ENCODE data around the gene STK35.

Gene STK35

DNA sequence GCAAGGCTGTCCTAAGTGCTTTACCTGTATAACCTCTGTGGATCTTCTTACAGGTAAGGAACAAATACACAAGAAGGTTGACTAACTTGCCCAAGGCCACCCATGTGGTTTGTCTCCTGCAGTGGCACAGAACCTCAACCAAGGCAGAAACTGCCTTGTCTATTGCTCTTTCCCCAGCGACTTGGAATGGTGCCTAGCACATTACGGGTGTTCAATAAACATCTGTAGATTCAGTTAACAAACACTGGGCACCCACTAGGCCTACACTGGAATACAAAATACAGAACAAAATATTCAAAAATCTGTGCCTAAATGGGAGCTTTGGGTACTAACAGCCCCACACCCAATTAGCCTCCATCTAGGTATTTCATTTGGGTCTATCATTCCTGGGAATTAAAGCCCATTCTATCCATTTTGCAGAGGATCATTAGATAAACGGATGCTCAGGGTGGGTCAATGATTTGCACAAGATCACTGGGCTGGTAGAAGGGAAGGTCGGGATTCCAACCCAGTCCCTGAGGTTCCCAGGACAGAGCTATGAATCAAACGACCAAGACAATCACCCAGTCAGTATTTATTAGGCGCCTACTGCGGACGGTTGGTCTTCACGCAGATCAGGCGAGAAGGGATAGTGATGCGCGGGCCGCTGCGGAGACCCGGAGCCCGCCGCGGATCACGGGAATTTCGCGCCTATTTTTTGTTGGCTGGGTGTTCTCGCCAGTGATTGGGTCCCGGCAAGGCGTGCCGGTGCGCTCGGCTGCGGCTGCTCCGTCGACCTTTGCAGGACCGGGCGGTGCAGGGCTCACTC is at the start of gene STK35:
TSS of gene STK35 (plus strand) at position 771 of the 808 bp plus-strand sequence. CDS start 55 bp downstream, outside the sequence.
- DNase-seq, result peak; percentile 79 to 81

DNA sequence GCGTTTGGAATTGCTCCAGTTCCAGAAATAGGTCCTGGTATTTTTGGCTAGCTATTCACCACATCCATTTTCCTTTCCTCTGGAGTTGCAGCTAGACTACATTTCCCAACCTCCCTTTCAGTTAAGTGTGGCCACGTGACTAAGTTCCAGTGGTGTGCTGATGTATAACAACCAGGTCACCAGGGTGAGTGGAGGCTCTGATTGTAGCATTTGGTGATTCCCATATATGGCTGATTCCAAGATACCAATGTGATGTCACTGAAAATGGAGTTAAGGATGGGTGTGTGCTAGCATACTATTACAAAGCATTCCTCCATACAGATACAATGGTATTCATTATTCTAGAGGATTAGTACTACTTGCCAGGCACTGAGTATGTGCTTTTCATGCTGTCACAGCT is 49.7 kb upstream of the STK35 start:
- no peak for DNase-seq

DNA sequence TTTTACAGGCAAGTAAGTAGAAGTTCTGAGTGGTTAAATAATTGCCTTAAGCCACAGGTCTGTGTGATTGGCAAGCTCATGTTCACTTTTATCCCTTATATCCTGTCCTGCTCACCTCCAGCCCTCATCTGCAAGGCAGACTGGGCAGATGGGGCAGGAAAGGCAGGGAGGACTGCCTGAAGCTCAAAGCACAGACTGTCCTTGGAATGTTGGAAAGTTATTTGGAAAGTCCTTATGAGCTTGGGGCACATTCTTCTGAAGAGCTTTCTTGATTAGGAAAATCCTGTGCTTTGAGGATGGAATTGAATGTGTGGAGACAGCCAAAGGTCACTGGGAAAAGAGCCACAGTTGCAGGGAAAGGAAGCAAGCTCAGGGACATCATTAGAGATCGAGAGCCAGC is 48.9 kb upstream of the STK35 start:
- DNase-seq, result no peak

DNA sequence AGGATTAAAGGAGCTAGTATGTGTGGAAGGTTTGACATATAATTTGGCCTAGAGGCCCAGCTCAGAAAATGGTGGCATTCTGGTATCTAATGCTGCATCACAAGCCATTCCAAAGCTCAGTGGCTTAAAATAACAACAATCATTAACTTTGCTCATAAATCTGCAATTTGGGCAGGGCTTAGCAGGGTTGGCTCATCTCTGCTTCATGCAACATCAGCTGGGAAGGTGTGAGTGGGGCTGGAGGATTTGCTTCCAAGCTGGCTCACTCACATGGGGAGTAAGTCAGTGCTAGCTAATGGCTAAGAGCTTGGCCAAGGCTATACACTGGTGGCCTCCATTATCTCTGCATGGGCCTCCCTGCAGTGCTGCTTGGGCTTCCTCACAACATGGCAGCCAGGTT is 48.0 kb upstream of the STK35 start:
- DNase-seq, result no peak

DNA sequence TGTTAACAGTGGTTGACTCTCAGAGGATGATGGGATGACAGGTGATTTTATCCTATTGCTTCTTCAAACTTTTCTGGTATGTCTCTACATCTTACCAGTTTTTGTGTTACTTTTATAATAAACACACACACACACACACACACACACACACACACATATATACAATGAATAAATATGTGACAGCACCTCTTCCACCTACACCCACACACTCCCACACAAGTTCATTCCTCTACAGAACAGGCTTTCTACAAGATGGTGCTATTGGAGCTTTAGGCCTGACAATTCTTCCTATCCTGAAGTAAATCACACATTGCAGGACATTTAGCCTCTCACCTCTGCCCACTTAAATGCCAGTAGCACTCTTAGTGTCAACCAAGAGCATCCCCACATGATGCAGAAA is 46.7 kb upstream of the STK35 start:
- DNase-seq, result no peak

DNA sequence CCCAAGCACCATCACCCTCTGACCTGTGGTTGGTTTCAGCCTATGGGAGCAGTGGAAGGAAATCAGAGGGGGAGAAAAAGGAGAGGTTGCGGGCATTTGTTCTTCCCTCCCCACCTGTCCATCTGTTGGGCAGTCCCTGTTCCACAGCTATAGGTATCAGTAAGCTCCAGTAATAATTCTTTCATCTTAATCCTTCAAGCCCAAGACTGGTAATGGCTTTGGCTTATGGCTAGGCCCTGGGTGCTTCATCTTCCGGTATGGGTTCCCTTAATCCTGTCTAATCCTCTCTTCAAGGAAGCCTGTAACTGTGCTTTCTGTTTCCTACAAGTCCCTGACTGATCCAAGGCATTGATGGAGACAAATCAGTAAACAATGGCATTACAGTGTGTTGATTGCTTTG is 42.2 kb upstream of the STK35 start:
- DNase-seq, result no peak

DNA sequence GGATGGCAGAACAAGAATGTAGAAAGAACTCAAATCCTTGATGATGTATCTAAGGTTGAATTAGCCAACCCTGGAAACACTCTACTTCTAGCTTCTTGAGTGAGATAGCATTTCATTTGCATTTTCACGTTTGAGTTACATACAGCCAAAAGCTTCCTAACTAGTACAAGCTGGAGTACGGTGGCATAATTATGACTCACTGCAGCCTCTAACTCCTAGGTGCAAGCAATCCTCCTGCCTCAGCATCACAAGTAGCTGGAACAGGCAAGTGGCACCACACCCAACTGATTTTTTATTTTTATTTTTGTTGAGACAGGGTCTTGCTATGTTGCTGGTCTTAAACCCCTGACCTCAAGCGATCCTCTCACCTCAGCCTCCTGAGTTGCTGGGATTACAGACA is 36.5 kb upstream of the STK35 start:
- DNase-seq, result no peak

DNA sequence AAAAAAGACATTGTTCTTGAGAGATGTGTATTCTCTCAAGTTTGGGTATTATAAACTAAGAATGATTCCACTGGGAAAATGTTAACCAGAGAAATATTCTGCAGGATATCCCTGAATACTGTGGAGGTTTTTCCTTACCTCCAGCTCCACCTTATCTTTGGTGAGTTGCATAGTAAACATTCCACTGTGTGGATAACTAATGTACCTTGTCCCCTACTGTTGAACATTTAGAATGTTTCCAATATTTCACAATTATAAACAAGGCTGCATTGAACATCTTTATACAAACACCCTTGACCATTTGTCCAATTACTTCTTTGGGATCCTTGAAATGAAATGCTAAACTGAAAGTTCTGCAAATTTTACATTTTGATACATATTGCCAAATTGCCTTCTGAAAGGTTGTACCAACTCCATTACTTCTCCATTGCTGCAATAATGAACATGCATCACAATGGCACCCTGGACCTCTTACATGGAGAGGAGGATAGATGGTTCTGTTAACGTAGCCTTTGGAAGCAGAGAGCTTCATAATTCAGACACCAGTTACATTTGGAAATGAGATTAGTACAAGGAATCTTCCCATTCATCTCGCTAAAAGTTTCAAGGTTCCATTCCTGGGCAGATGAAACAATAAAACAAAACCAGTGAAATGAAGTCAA is 35.0 kb upstream of the STK35 start:
- DNase-seq, result no peak

DNA sequence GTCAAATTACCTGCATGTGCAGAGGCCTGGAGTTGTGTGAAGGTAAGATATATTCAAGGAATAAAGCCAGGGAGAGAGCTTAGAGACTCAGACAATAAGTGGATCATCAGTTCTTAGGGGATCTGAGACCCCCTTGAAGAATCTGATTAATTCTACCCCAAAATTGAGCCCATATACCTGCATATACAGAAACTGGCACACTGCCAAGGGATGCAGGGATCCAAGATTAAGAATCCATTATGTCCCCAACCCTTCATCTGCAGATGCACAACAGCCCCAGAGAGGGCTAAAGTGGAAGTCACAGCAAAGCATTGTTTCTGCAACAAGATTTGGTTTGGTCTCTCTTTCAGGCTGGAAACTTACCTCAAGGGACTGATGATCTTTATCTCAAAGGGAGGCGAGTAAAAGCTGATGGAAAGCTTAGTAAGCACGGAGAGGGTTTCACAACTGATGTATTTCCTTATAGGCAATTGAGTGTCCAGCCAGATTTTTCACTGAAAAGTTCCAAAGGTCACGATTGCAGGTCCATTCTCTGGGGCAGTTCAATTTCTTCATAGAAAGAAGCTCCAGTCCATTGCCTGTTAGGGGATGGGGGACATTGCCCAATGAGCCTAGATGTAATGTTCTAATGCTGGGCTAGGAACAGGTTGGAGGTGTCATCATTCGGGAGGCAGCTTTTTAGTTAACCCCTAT is 20.9 kb upstream of the STK35 start:
- DNase-seq, result no peak

DNA sequence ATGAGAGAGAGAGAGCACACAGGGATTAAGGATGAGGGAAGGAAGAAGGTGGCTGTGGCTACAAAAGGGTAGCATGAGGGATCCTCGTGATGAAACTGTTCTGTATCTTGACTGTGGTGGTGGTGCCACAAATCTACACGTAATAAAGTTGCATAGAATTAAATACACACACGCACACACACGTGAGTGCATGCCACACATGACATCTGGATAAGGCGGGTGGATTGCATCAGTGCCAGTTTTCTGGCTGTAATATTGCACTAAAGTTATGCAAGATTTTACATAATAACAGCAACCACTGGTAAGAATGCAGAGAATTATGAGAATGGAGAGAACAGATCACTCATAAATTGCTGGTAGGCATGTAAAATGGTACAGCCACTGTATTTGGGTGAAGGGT is 16.9 kb upstream of the STK35 start:
- DNase-seq, result no peak

DNA sequence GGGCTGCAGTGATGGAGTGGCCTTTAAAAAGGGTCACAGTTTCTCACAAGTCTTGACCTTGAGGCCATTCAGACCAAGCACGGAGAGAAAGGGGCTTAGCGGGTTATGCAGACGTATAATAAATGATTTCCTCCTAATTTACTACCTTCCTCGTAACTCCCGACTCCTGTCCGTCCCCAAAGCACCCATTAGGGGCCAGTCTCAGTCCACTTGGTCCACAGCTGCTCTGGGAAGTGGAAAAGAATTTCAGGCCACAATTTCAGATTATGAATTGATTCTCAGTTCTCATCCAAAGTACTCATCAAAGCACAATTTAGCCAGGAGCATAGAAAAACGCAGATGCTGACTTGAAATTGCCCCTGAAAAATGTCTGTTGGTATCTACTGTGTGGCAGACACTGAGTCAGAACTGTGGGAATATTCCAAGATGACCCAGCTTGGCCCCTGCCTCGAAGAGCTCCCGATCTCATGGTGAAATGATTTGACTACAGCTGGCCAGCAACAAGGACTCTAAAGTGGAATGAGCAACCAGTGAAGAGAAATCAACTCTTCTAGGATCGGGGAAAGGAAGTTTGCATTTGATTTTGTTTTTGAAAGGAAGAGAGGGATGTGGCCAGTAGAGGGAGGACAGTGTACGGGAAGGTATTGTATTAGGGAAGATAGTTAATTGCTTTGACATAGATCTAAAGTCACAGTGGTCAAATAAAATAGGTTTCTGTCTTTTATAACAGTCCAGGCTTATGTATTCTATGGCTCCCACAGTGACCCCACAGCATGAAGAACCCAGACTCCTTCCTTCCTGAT is 15.2 kb upstream of the STK35 start:
- DNase-seq, result no peak

DNA sequence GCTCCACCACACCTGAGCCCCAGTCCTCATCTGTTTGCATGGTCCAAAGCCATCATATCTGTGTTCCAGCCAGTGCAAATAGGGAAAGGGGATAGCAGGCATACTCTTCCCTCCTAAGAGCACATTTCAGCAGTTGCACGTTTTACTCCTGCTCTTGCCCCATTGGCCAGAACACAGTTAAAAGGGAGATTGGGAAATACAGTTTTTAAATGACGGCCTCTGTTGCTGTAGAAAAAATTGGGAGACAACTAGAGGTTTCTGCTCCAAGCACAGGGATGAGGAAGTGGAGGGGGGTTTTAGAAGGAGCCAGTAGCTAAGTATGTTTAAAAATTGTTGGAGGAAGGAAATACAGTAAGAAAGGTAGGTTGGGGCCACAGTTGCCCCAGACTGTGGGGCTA is 14.6 kb upstream of the STK35 start:
- no peak for DNase-seq

DNA sequence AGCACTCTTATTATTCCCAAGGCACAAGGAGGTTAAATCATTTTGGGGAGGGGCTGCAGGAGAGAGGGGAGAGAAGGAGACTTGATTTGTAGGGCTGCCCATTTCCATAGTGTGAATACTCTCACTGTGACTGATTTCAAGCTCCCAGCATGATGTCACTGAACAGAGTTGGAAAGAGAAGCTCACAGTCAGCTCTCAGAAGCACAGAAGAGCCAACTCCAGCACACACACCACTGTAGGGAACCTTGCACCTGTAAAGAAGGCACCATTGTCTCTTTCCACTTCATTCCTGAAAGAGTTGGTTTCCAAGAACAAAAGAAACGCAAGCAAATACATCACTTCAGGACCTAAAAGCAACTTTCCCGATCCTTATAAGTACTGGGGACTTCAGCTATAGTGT is 12.7 kb upstream of the STK35 start:
- DNase-seq, result no peak

DNA sequence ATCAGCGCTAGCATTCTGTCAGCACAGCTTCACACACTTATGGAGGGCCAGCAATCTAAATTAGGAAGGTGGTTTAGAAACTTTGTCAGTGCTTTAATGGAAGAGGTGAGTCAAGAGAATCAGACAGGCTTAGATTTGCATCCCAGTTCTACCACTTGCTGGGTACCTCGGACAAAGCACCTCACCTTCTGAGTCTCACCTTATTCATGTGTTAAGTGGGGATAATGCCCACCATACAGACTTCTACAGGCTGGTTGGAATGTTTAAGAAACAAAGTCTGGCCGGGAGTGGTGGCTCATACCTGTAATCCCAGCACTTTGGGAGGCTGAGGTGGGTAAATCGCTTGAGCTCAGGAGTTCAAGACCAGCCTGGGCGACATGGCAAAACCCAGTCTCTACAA is 12.2 kb upstream of the STK35 start:
- no peak for DNase-seq

DNA sequence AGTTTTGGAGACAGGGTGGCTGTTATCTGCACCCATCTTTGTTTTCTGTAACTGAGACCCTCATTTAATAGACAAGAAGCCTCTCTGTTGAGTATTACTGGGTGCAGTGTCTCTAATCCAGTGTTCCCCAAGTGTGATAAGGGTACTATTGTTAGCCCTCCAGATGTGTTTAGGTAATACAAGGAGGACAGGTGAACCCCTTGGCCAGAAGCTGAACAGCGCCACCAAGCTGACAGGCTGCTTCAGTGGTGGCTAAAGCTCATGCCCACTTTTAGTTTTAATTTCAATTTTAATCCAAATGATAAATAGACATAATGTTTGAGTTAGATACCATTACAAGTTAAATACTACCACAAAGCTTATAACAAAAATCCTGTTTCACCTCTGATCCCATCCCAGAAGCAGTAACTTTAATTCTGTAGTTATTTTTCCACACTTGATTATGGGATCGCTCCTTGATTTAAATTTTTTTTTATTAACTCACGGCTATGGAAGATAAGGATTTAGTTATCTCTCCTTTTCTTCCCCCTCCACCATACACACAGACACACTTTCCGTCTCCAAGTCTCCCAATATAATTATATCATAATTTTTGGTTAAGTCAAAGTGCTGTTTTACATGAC is 8.4 kb upstream of the STK35 start:
- peak in 1 of 2 donors; percentile 33 for DNase-seq

DNA sequence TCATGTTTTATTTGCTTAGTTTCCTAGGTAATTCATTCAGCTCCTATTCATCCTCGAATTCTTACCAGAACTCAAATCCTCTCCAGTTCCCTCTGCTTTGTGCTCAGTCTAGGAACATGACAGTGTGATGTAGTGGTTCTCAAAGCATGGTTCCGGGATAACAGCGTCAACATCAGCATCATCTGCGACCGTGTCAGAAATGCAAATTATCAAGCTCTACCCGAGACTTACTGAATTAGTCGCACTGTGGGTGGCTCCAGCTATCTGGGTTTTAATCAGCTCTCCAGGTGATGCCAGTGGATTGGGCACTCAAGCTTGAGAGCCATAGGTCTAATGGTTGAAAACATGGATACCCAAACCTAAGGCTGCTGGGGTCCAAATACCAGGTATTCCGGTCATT is 7.7 kb upstream of the STK35 start:
- no peak for DNase-seq

DNA sequence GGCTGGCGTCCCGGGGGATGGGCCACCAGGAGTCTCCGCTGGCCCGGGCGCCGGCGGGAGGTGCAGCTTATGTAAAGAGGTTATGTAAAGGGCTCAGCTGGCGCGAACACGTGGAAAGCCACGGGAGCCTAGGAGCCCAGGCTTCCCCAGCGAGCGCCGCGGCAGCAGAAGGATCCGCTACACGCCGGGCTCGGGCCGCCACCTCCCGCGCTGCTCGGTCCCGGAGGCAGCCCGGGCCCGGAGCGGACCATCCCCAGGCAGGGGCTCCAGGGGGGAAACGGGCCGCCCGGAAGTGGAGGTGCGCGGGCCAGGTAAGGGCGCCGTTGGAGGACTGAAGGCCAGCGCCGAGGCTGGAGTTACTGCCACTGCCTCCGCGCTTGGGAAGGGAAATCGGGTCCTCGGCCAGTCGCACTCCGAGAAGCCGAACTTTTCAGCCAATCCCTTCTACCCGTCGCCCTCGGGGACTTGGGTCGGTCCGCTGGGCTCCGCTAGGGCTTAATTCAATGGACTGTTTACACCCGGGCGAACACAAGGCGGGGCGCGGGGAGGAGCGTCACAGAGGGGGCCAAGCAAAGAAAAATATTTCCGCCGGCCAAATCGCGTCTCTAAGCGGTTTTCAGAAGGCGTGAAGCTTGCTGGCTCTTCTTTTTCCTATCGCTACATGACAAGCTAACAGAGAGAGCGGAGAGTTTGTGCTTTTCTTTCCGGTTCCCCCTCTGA is 398 bp downstream of the STK35 start:
- peak; percentile 88 to 91 for DNase-seq

DNA sequence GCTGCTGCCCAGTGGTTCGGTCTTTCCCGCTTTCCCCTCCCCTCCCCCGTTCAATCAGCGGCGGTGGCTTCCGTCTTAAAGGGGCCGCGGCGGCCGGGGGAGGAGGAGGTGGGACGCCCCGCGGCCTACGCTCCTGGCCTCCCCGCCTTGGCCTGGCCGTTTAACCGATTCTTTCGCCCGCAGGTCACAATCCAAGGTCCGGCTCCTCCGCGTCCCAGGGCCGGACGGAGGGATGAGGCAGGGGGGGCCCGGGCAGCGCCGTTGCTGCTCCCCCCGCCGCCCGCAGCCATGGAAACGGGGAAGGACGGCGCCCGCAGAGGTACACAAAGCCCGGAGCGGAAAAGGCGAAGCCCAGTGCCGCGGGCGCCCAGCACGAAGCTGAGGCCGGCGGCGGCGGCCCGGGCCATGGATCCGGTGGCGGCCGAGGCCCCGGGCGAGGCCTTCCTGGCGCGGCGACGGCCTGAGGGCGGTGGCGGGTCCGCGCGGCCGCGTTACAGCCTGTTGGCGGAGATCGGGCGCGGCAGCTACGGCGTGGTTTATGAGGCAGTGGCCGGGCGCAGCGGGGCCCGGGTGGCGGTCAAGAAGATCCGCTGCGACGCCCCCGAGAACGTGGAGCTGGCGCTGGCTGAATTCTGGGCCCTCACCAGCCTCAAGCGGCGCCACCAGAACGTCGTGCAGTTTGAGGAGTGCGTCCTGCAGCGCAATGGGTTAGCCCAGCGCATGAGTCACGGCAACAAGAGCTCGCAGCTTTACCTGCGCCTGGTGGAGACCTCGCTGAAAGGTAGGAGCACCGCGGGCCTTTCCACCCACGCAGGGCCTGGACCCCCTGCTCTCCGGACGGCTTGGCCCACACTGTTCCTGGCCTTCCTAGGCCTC is 1.2 kb downstream of the STK35 start:
- DNase-seq, result peak; percentile 80 to 86

DNA sequence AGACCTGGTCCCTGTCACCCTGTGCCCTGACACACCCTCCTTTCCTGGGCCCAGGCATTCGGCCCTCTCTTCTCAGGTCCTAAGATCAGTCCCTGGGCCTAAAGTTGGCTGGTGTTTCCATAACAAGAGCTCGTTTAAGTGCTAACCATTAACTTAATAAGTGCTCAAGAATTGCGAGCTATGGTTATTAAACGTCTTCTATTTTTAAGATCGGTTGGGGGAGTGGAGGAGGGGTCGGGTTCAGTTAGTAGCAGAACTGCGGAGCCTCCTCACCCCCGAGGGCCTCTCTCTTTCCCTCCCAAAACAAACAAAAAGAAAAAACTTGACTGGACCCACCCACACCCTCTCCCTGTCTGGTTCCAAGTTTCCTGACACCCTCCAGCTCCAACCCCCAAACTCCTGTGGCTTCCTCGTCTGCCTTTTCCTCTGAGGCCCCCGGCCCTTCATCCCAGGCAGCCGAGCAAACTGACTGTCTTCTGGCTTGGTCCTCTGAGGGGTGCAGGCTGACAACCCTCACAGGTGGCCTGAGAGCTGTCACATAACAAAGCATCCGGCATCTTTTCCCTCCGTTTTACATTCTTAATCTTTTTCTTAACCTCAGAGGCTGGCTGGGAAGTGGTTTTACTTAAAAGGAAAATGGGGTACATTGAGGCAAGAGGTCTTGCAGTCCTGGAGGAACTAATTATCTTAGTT is 2.0 kb downstream of the STK35 start:
- no peak for DNase-seq

DNA sequence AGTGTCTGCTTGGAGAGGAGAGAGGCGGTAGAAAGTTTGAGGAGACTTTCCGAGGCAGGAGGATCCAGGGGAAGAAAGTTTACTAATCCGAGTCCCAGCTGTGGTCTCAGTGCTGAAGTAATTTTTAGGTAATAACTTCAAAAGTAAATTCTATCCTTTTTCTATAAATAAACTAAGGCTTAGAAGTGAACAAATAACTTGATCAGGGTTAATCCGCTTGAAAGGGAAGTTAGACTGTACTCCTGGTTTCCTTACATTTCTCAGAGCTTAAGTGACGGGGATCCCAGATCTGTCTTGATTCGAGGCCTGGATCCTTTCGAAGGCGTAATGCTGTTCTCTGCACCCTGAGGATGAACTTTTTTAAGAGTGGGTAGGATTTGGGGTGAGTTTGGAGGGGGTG is 2.6 kb downstream of the STK35 start:
- no peak for DNase-seq

Measured in stimulated activated CD4-positive, alpha-beta T cell treated with anti-CD3 and anti-CD28 coated beads, Interleukin-2, amount 100 ng/mL, for 24 hours (primary cell).